Esophagus muscularis mucosa (tissue), 4 donors: ENCODE measurements around the gene DDRGK1. TPM values are rescaled to one million over a fixed set of nuclear protein-coding genes. Genes with fewer than 3 reads are reported as not detected.
"Not testable (repeated sequence)": the region's sequence is repeated elsewhere in the genome, so short reads cannot be mapped to it uniquely, and the experiment has no call there.

ENCODE experiments used
- DNase-seq: peaks from one replicate; pipeline ENCODE4 v3.0.0-alpha.2; 2017; ENCODE audit errors: extremely low spot score
- H3K27ac ChIP-seq, 4 donors: fragments of 200-600 bp; sonication (generic); replicated peaks in 1 of 4; 1 replicate in 3 of 4; 2 replicates in 1 of 4; pipeline ENCODE4 v1.5.1; 2016 to 2019; ENCODE audit warnings: mild to moderate bottlenecking in 1 of 4
- H3K27me3 ChIP-seq, 4 donors: fragments of 200-600 bp; sonication (generic); one replicate each; pipeline versions ENCODE4 v1.5.1 to v1.6.0; 2016 to 2019
- H3K36me3 ChIP-seq, 4 donors: fragments of 200-600 bp; sonication (generic); one replicate each; pipeline ENCODE4 v1.5.1; 2016 to 2019
- H3K4me1 ChIP-seq, 4 donors: fragments of 200-600 bp; sonication (generic); one replicate each; pipeline ENCODE4 v1.5.1; 2016 to 2019
- H3K4me3 ChIP-seq, 4 donors: fragments of 200-600 bp; sonication (generic); 1 replicate in 2 of 4; 2 replicates in 2 of 4; pipeline ENCODE4 v1.5.1; 2016 to 2019; ENCODE audit warnings: mild to moderate bottlenecking in 4 of 4, moderate library complexity in 1 of 4
- H3K9me3 ChIP-seq, 4 donors: fragments of 200-600 bp; sonication (generic); 1 replicate in 3 of 4; 2 replicates in 1 of 4; pipeline ENCODE4 v1.5.1; 2016 to 2019
- EP300 ChIP-seq: sonication (generic); formaldehyde crosslinking; IDR thresholded peaks from one replicate; pipeline ENCODE4 v1.6.1; 2017; ENCODE audit warnings: antibody characterized with exemption
- POLR2A ChIP-seq: fragments of 450-650 bp; IDR thresholded peaks from one replicate; pipeline ENCODE4 v1.6.1; 2017; ENCODE audit warnings: antibody characterized with exemption, moderate library complexity, mild to moderate bottlenecking, low read depth
- POLR2AphosphoS5 ChIP-seq, 2 donors: sonication (generic); formaldehyde crosslinking; IDR thresholded peaks; one replicate each; pipeline ENCODE4 v1.6.1; 2017; ENCODE audit warnings: antibody characterized with exemption in 2 of 2
- WGBS: methylation state at CpG from one replicate; pipeline ENCODE4 v1.1.5; 2018; 5-methylcytosine and 5-hydroxymethylcytosine counted together
- intact Hi-C: fragments of 100-400 bp; cut with DNase I; formaldehyde crosslinking; loops from one replicate; pipeline ENCODE4 v1.15.1; 2023
- total RNA-seq, 4 donors: library from RNA; depleted of rRNA; stranded (reverse); fragments of >200 nt; gene quantifications; one replicate each; pipeline versions ENCODE4 v1.1.0 to v1.2.1, GENCODE V29; 2016
- TF ChIP-seq, protein P1 (sequence below), 3 experiments: fragments of 200-600 bp in 2 of 3; fragments of 450-650 bp in 1 of 3; sonication (generic) in 2 of 3; IDR thresholded peaks; one replicate each; pipeline ENCODE4 v1.5.1; 2017 to 2019; ENCODE audit warnings: antibody characterized with exemption in 3 of 3, mild to moderate bottlenecking in 2 of 3, moderate library complexity in 1 of 3

DDRGK1 gene
- total RNA-seq, 4 donors from 2014 or later = 64.4 to 86.0 (median 69.7) TPM

DNA sequence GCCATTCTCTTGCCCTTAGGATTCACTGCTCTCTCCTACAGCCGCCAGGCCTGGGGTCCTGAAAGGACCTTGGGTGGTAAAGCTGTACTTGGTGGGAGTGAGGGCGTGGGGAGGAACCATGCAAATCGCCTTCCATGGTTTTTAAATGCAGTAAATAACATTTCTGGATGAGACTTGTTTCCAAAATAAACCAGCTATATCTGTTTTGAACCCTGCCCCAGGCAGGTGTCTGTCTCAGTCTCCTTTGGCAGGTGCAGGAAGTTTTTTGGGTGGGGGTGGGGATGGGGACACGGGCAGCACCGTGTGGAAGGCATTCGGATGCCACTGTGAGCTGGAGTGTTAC lies 19.1 kb upstream of the DDRGK1 start:
- no peaks in the 10 kb centered on the region for H3K9me3 ChIP-seq
- H3K36me3 ChIP-seq = peaks cover 14 to 65% (median 42%) of the 10 kb centered on the region in 4 donors
- H3K4me1 ChIP-seq = peaks cover 0 to 2% (median 1%) of the 10 kb centered on the region in 4 donors
- TF ChIP-seq POLR2A = no peak
- TF ChIP-seq, protein P1, sequence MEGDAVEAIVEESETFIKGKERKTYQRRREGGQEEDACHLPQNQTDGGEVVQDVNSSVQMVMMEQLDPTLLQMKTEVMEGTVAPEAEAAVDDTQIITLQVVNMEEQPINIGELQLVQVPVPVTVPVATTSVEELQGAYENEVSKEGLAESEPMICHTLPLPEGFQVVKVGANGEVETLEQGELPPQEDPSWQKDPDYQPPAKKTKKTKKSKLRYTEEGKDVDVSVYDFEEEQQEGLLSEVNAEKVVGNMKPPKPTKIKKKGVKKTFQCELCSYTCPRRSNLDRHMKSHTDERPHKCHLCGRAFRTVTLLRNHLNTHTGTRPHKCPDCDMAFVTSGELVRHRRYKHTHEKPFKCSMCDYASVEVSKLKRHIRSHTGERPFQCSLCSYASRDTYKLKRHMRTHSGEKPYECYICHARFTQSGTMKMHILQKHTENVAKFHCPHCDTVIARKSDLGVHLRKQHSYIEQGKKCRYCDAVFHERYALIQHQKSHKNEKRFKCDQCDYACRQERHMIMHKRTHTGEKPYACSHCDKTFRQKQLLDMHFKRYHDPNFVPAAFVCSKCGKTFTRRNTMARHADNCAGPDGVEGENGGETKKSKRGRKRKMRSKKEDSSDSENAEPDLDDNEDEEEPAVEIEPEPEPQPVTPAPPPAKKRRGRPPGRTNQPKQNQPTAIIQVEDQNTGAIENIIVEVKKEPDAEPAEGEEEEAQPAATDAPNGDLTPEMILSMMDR (IDR thresholded peaks at IDR 0.05) = no peak
- TF ChIP-seq POLR2AphosphoS5 (IDR thresholded peaks at IDR 0.05) = no peak
- no peak for TF ChIP-seq EP300
- no peak for DNase-seq
- no peak overlapping the region for H3K4me3 ChIP-seq
- intact Hi-C loops = no loop called here
- no peak overlapping the region for H3K27ac ChIP-seq
- 90% methylated on average over 6 of the region's 6 CpGs for WGBS
- H3K27me3 ChIP-seq = no peaks in the 10 kb centered on the region

GRCh38 chr20:3222635-3223600 lies 18.4 kb upstream of the DDRGK1 start:
- 74% methylated on average over 20 of the region's 25 CpGs for WGBS

DNA sequence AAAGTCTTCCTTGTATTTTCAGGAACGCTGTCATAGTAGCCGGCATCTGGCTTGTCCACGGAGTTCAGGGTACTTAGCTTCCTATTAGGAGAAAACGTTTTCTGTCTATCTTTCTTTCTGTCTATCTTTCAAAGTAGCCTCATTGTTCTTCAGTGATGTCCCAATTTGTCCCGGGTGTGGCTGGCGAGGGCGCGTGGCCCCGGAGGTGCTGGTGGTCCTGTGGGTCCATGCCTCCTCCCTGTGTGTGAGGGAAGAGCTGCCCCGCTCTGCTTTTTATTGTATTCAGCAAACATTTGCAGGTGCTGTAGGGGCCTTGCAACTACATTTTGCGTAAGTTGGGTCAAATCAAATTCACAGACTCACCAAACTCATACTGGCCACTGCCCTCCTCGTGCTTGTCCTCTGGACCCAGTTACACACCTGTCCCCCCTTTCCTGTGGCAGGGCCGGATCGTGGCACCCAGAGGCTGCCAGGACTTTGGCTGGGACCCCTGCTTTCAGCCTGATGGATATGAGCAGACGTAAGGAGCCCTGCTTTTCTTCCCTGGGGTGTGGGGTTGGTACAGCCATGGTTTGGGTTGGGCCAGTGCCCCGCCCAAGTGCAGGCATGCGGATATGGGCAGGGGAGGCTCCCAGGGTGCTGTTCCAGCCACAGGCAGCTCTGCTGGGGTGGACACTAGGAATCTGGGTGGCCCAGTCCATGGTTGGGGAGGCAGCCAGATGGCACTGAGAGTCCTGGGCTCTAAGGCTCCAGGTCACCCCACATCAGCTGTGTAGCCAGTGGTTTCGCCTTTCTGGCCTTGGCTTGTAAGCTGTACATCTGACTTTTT lies 17.1 kb upstream of the DDRGK1 start:
- TF ChIP-seq EP300 (no peak), POLR2AphosphoS5 (IDR thresholded peaks at IDR 0.05) (no peak), POLR2A (no peak)
- TF ChIP-seq, protein P1 (IDR thresholded peaks at IDR 0.05) = no peak
- no peaks in the 10 kb centered on the region for H3K27me3 ChIP-seq
- peaks cover 0 to 8% (median 7%) of the 10 kb centered on the region in 4 donors for H3K4me1 ChIP-seq
- no peak overlapping the region for H3K27ac ChIP-seq
- intact Hi-C loops = no loop called here
- no peaks in the 10 kb centered on the region for H3K9me3 ChIP-seq
- no peak for DNase-seq
- peaks cover 14 to 69% (median 43%) of the 10 kb centered on the region in 4 donors for H3K36me3 ChIP-seq
- no peak overlapping the region for H3K4me3 ChIP-seq
- whole genome bisulfite sequencing = 89% methylated on average over 18 of the region's 18 CpGs

More at GRCh38 chr20:3222635-3223600, 18.4 kb upstream of the DDRGK1 start:
- Histone ChIP-seq H3K36me3 (peaks cover 14 to 65% (median 42%) of the 10 kb centered on the region in 4 donors), H3K4me1 (peaks cover 0 to 8% (median 7%) of the 10 kb centered on the region in 4 donors), H3K4me3 (no peak overlapping the region), H3K27me3 (no peaks in the 10 kb centered on the region), H3K9me3 (no peaks in the 10 kb centered on the region), H3K27ac (no peak overlapping the region)
- TF ChIP-seq, protein P1 (IDR thresholded peaks at IDR 0.05) = no peak
- TF ChIP-seq EP300 (no peak), POLR2AphosphoS5 (IDR thresholded peaks at IDR 0.05) (no peak), POLR2A (no peak)
- DNase-seq = no peak
- intact Hi-C loops = no loop called here

GRCh38 chr20:3218307-3218988 lies 14.0 kb upstream of the DDRGK1 start:
- 33% methylated on average over 16 of the region's 30 CpGs for WGBS
- no peaks in the 10 kb centered on the region for H3K27me3 ChIP-seq
- peaks cover 0 to 8% (median 7%) of the 10 kb centered on the region in 4 donors for H3K4me1 ChIP-seq
- peaks cover 14 to 79% (median 66%) of the 10 kb centered on the region in 4 donors for H3K36me3 ChIP-seq
- TF ChIP-seq, protein P1 (IDR thresholded peaks at IDR 0.05) = peak; percentile 61 to 95 (median 77)
- TF ChIP-seq POLR2AphosphoS5 (IDR thresholded peaks at IDR 0.05) = no peak
- DNase-seq = no peak
- H3K9me3 ChIP-seq = no peaks in the 10 kb centered on the region
- H3K4me3 ChIP-seq = peak overlapping the region in 1 of 4 donors; percentile 3
- intact Hi-C loops = no loop called here
- H3K27ac ChIP-seq = no peak overlapping the region

DNA sequence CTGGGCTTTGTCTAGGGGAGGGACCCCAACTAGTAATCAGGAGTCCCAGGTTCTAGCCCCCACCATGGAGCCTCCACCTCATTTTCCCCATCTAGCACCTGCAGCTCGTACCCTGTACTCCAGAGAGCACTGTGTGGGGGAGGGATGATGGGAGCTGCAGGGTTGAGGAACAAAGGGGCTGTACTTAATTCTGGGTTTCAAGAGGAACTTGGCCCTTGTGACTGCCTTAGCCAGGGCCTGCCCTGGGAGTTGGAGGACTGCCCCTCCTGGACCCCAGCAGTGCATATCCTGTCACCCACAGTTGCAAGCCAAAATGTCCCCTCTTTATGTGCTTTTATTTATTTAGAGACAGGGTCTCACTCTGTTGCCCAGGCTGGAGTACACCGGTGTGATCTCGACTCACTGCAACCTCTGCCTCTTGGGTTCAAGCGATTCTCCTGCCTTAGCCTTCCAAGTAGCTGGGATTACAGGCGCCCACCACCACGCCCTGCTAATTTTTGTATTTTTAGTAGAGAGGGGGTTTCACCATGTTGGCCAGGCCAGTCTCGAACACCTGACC lies 11.0 kb upstream of the DDRGK1 start:
- Histone ChIP-seq H3K36me3 (peaks cover 0 to 56% (median 44%) of the 10 kb centered on the region in 4 donors), H3K4me1 (peaks cover 2 to 12% (median 12%) of the 10 kb centered on the region in 4 donors)
- H3K27me3 ChIP-seq, H3K9me3 ChIP-seq, DNase-seq, H3K27ac ChIP-seq, intact Hi-C loops, H3K4me3 ChIP-seq: not testable (repeated sequence)
- WGBS = 95% methylated on average over 7 of the region's 7 CpGs
